KMS-11 (cell line): Measurements from ENCODE around the gene SLC38A2.
A peak's percentile ranks its signal among the peaks of the same experiment; 100 is the strongest.

Source experiments
- H2AFZ ChIP-seq: fragments of 200-600 bp; sonication (generic); 2 replicates; pipeline ENCODE4 v1.6.1; 2016; ENCODE audit warnings: antibody characterized with exemption, mixed run types, low read depth
- H3K27ac ChIP-seq: fragments of 200-600 bp; sonication (generic); 2 replicates; pipeline ENCODE4 v1.6.1; 2016; ENCODE audit warnings: mild to moderate bottlenecking, mixed run types
- H3K27me3 ChIP-seq: fragments of 200-600 bp; sonication (generic); 2 replicates; pipeline ENCODE4 v1.6.1; 2017; ENCODE audit warnings: mild to moderate bottlenecking, low read depth, mixed run types, moderate library complexity; ENCODE audit not compliant: insufficient read depth
- H3K36me3 ChIP-seq: fragments of 200-600 bp; sonication (generic); 2 replicates; pipeline ENCODE4 v1.6.1; 2017; ENCODE audit warnings: mild to moderate bottlenecking, mixed run types; ENCODE audit not compliant: insufficient read depth
- H3K4me1 ChIP-seq: fragments of 200-600 bp; sonication (generic); 2 replicates; pipeline ENCODE4 v1.6.1; 2016; ENCODE audit warnings: mild to moderate bottlenecking, low read depth, mixed run types; ENCODE audit not compliant: poor library complexity, severe bottlenecking
- H3K4me2 ChIP-seq: fragments of 200-600 bp; sonication (generic); 2 replicates; pipeline ENCODE4 v1.7.0; 2016; ENCODE audit warnings: mild to moderate bottlenecking, mixed run types
- H3K4me3 ChIP-seq: fragments of 200-600 bp; sonication (generic); IDR thresholded peaks from 2 replicates; pipeline ENCODE4 v1.6.1; 2017; ENCODE audit warnings: low read depth, low read length, mixed read lengths; ENCODE audit not compliant: insufficient read depth
- H3K79me2 ChIP-seq: fragments of 200-600 bp; sonication (generic); 2 replicates; pipeline ENCODE4 v1.6.1; 2016; ENCODE audit warnings: low read depth, mixed run types; ENCODE audit not compliant: insufficient read depth
- H3K9ac ChIP-seq: fragments of 200-600 bp; sonication (generic); 2 replicates; pipeline ENCODE4 v1.6.1; 2016; ENCODE audit warnings: mild to moderate bottlenecking, mixed run types
- H4K20me1 ChIP-seq: fragments of 200-600 bp; sonication (generic); 2 replicates; pipeline ENCODE4 v1.6.1; 2016; ENCODE audit warnings: mild to moderate bottlenecking, mixed run types; ENCODE audit not compliant: insufficient read depth
- CTCF ChIP-seq: fragments of 200-600 bp; sonication (generic); conservative IDR thresholded peaks from 2 replicates; pipeline ENCODE4 v1.6.1; 2017; ENCODE audit warnings: low read depth, mild to moderate bottlenecking, antibody characterized with exemption, low read length, moderate library complexity, mixed read lengths

SLC38A2 gene

GRCh38 chr12:46370792-46371717 lies 1.5 kb downstream of the SLC38A2 start:
- Histone ChIP-seq H3K9ac (peak overlapping the region; percentile 93), H3K4me2 (peak overlapping the region; percentile 93), H4K20me1 (0 out of 2 replicates have a peak, but pooled peaks cover 8% of the 10 kb centered on the region), H3K4me1 (peaks cover 54% of the 10 kb centered on the region), H3K36me3 (peaks cover 33% of the 10 kb centered on the region), H3K79me2 (peaks cover 60% of the 10 kb centered on the region), H3K27ac (peak overlapping the region; percentile 89), H3K27me3 (no peaks in the 10 kb centered on the region), H3K4me3 (peak overlapping the region; percentile 71), H2AFZ (peak overlapping the region; percentile 92; the same call in 1 of the 2 replicates)
- TF ChIP-seq CTCF = no peak

GRCh38 chr12:46370380-46370734 lies 2.2 kb downstream of the SLC38A2 start:
- peak overlapping the region; percentile 93; the same call in 1 of the 2 replicates for H3K9ac ChIP-seq
- peaks cover 61% of the 10 kb centered on the region for H3K4me1 ChIP-seq
- TF ChIP-seq CTCF = no peak
- no peaks in the 10 kb centered on the region for H3K27me3 ChIP-seq
- H3K36me3 ChIP-seq = peaks cover 38% of the 10 kb centered on the region
- no peak overlapping the region for H2AFZ ChIP-seq
- H3K4me2 ChIP-seq = peak overlapping the region; percentile 66
- H3K4me3 ChIP-seq = no peak overlapping the region
- H4K20me1 ChIP-seq = 0 out of 2 replicates have a peak, but pooled peaks cover 8% of the 10 kb centered on the region
- no peak overlapping the region; the same call in 1 of the 2 replicates for H3K27ac ChIP-seq
- peaks cover 62% of the 10 kb centered on the region for H3K79me2 ChIP-seq

GRCh38 chr12:46369474-46370379 lies 2.8 kb downstream of the SLC38A2 start:
- Histone ChIP-seq H3K79me2 (peaks cover 68% of the 10 kb centered on the region), H3K27me3 (no peaks in the 10 kb centered on the region), H4K20me1 (0 out of 2 replicates have a peak, but pooled peaks cover 8% of the 10 kb centered on the region), H3K9ac (peak overlapping the region; percentile 93; the same call in 1 of the 2 replicates), H3K4me2 (peak overlapping the region; percentile 66), H3K4me3 (no peak overlapping the region), H3K27ac (no peak overlapping the region; the same call in 1 of the 2 replicates), H2AFZ (no peak overlapping the region), H3K36me3 (peaks cover 43% of the 10 kb centered on the region), H3K4me1 (peaks cover 67% of the 10 kb centered on the region)
- no peak for TF ChIP-seq CTCF

GRCh38 chr12:46369095-46369473 lies 3.5 kb downstream of the SLC38A2 start:
- Histone ChIP-seq H3K27me3 (no peaks in the 10 kb centered on the region), H2AFZ (no peak overlapping the region), H4K20me1 (0 out of 2 replicates have a peak, but pooled peaks cover 8% of the 10 kb centered on the region), H3K79me2 (peaks cover 68% of the 10 kb centered on the region), H3K4me3 (no peak overlapping the region), H3K27ac (no peak overlapping the region; the same call in 1 of the 2 replicates), H3K36me3 (peaks cover 45% of the 10 kb centered on the region), H3K9ac (no peak overlapping the region), H3K4me2 (peak overlapping the region; percentile 66), H3K4me1 (peaks cover 73% of the 10 kb centered on the region)
- TF ChIP-seq CTCF = no peak
